Hepatocyte (in vitro differentiated cells): ENCODE measurements around the gene TBX3.

Source experiments
- CTCF ChIP-seq: fragments of 200-600 bp; sonication (generic); IDR thresholded peaks from 2 replicates; pipeline ENCODE4 v1.5.1; 2016; ENCODE audit warnings: antibody characterized with exemption, mild to moderate bottlenecking; ENCODE audit not compliant: poor library complexity
- EZH2 ChIP-seq: fragments of 200-600 bp; sonication (generic); IDR thresholded peaks from 2 replicates; pipeline ENCODE4 v1.6.1; 2016; ENCODE audit warnings: antibody characterized with exemption, mild to moderate bottlenecking, borderline replicate concordance

GRCh38 chr12:114664651-114665320 lies 19.2 kb downstream of the TBX3 start:
- no peak for TF ChIP-seq CTCF
- TF ChIP-seq EZH2: no peak
